ENCODE results near the gene EIF4B. TPM values are rescaled to one million over a fixed set of nuclear protein-coding genes. Genes with fewer than 3 reads are reported as not detected.
A peak's percentile ranks its signal among the peaks of the same experiment; 100 is the strongest.

EIF4B gene
- total RNA-seq, 1 donor from 2014 or later: 833 TPM

- Histone ChIP-seq H3K4me1 (peaks cover 29% of the 10 kb centered on the region), H3K27me3 (no peaks in the 10 kb centered on the region), H3K79me2 (ENCODE audit: low read depth) (no peaks in the 10 kb centered on the region), H4K20me1 (ENCODE audit: low read depth) (no peaks in the 10 kb centered on the region), H3K36me3 (no peaks in the 10 kb centered on the region), H3F3A (ENCODE audit: low read depth) (peaks cover 8% of the 10 kb centered on the region), H3K27ac (no peak overlapping the region), H2AFZ (replicated peaks) (peak overlapping the region; percentile 69), H3K9ac (no peak overlapping the region), H3K4me3 (no peak overlapping the region), H3K9me3 (ENCODE audit: low read depth) (no peaks in the 10 kb centered on the region), H3K4me2 (peak overlapping the region; percentile 14)
- Mint-ChIP-seq H3K27ac (peak overlapping the region; percentile 16), H3K36me3 (no peaks in the 10 kb centered on the region), H3K4me1 (peaks cover 40% of the 10 kb centered on the region), H3K9me3 (no peaks in the 10 kb centered on the region), H3K27me3 (ENCODE audit: insufficient read depth, low read depth) (peaks cover 11% of the 10 kb centered on the region), H3K4me3 (peak overlapping the region; percentile 4)
- DNase-seq (ENCODE audit: low spot score): peak; percentile 56
- TF ChIP-seq CTCF (IDR thresholded peaks at IDR 0.05): peak; percentile 1
- TF ChIP-seq EZH2 (IDR thresholded peaks at IDR 0.05): no peak
Measured at GRCh38 chr12:52976574-52977071, 29.6 kb upstream of the EIF4B start.

- Histone ChIP-seq H3K79me2 (ENCODE audit: low read depth) (no peaks in the 10 kb centered on the region), H3K27ac (no peak overlapping the region), H3K9ac (no peak overlapping the region), H3K4me1 (peaks cover 24% of the 10 kb centered on the region), H3K27me3 (no peaks in the 10 kb centered on the region), H2AFZ (replicated peaks) (peak overlapping the region; percentile 69), H3K4me3 (no peak overlapping the region), H3K9me3 (ENCODE audit: low read depth) (no peaks in the 10 kb centered on the region), H4K20me1 (ENCODE audit: low read depth) (no peaks in the 10 kb centered on the region), H3F3A (ENCODE audit: low read depth) (peaks cover 2% of the 10 kb centered on the region), H3K4me2 (peak overlapping the region; percentile 14), H3K36me3 (no peaks in the 10 kb centered on the region)
- peaks cover 34% of the 10 kb centered on the region for H3K4me1 Mint-ChIP-seq
- DNase-seq (ENCODE audit: low spot score): no peak
- no peak overlapping the region for H3K4me3 Mint-ChIP-seq
- no peak for TF ChIP-seq CTCF (IDR thresholded peaks at IDR 0.05)
- no peak for TF ChIP-seq EZH2phosphoT487 (IDR thresholded peaks at IDR 0.05)
- no peak for TF ChIP-seq EZH2 (IDR thresholded peaks at IDR 0.05)
- H3K36me3 Mint-ChIP-seq: no peaks in the 10 kb centered on the region
- H3K27ac Mint-ChIP-seq: peak overlapping the region; percentile 16
- H3K27me3 Mint-ChIP-seq (ENCODE audit: insufficient read depth, low read depth): peaks cover 11% of the 10 kb centered on the region
- H3K9me3 Mint-ChIP-seq: no peaks in the 10 kb centered on the region
Measured at GRCh38 chr12:52977170-52977569, 29.1 kb upstream of the EIF4B start.

- TF ChIP-seq EZH2phosphoT487 (IDR thresholded peaks at IDR 0.05) (no peak), EZH2 (IDR thresholded peaks at IDR 0.05) (no peak)
- H3K4me1 ChIP-seq: peaks cover 14% of the 10 kb centered on the region
- no peak overlapping the region for H3K9ac ChIP-seq
- Mint-ChIP-seq H3K27me3 (ENCODE audit: insufficient read depth, low read depth) (peaks cover 12% of the 10 kb centered on the region), H3K9me3 (no peaks in the 10 kb centered on the region), H3K4me1 (peaks cover 26% of the 10 kb centered on the region), H3K27ac (no peak overlapping the region), H3K36me3 (no peaks in the 10 kb centered on the region), H3K4me3 (no peak overlapping the region)
- no peaks in the 10 kb centered on the region for H3F3A ChIP-seq (ENCODE audit: low read depth)
- H3K4me3 ChIP-seq: no peak overlapping the region
- no peaks in the 10 kb centered on the region for H3K36me3 ChIP-seq
- no peak overlapping the region for H3K4me2 ChIP-seq
- no peak overlapping the region for H2AFZ ChIP-seq (replicated peaks)
- H3K79me2 ChIP-seq (ENCODE audit: low read depth): no peaks in the 10 kb centered on the region
- no peak overlapping the region for H3K27ac ChIP-seq
- no peak for DNase-seq (ENCODE audit: low spot score)
- H3K27me3 ChIP-seq: no peaks in the 10 kb centered on the region
- no peaks in the 10 kb centered on the region for H4K20me1 ChIP-seq (ENCODE audit: low read depth)
- H3K9me3 ChIP-seq (ENCODE audit: low read depth): no peaks in the 10 kb centered on the region
Measured at GRCh38 chr12:52980096-52980649, 26.1 kb upstream of the EIF4B start.

GRCh38 chr12:52980650-52981423 lies 25.4 kb upstream of the EIF4B start:
- H3K36me3 Mint-ChIP-seq: no peaks in the 10 kb centered on the region
- TF ChIP-seq EZH2phosphoT487 (IDR thresholded peaks at IDR 0.05) (no peak), EZH2 (IDR thresholded peaks at IDR 0.05) (no peak), CTCF (IDR thresholded peaks at IDR 0.05) (peak; percentile 100)
- Histone ChIP-seq H3K27me3 (no peaks in the 10 kb centered on the region), H3K4me2 (no peak overlapping the region), H3K27ac (no peak overlapping the region), H3K4me1 (peaks cover 11% of the 10 kb centered on the region), H2AFZ (replicated peaks) (peak overlapping the region; percentile 85), H3K4me3 (no peak overlapping the region), H3K79me2 (ENCODE audit: low read depth) (no peaks in the 10 kb centered on the region), H3K36me3 (no peaks in the 10 kb centered on the region), H3K9ac (no peak overlapping the region), H4K20me1 (ENCODE audit: low read depth) (no peaks in the 10 kb centered on the region), H3K9me3 (ENCODE audit: low read depth) (no peaks in the 10 kb centered on the region), H3F3A (ENCODE audit: low read depth) (no peaks in the 10 kb centered on the region)
- H3K27me3 Mint-ChIP-seq (ENCODE audit: insufficient read depth, low read depth): peaks cover 12% of the 10 kb centered on the region
- no peak overlapping the region for H3K4me3 Mint-ChIP-seq
- DNase-seq (ENCODE audit: low spot score): peak; percentile 96
- H3K4me1 Mint-ChIP-seq: peaks cover 23% of the 10 kb centered on the region
- no peaks in the 10 kb centered on the region for H3K9me3 Mint-ChIP-seq
- no peak overlapping the region for H3K27ac Mint-ChIP-seq

Measured in neural progenitor cell (in vitro differentiated cells).